ENCODE data around the gene PGM3.

- TF ChIP-seq CTCF (IDR thresholded peaks at IDR 0.05) (no peak), EZH2 (IDR thresholded peaks at IDR 0.05; ENCODE audit: borderline replicate concordance, insufficient read depth, low read depth, low read length, poor library complexity, severe bottlenecking) (no peak)
Observed at GRCh38 chr6:83126807-83127206, 66.3 kb downstream of the PGM3 start.
